ENCODE measurements around the gene OR2T10.
A peak's percentile ranks its signal among the peaks of the same experiment; 100 is the strongest.
"Not testable (repeated sequence)": the region's sequence is repeated elsewhere in the genome, so short reads cannot be mapped to it uniquely, and the experiment has no call there.

The OR2T10 gene

GRCh38 chr1:248597589-248597988, at the start of gene OR2T10:
Gene OR2T10, minus strand, starts transcription at chr1:248597700. Its CDS starts 3,932 bp downstream, at chr1:248593768.
- DNase-seq (ENCODE audit: low read depth), result no peak

- not testable (repeated sequence) for DNase-seq (ENCODE audit: low read depth)
Observed at GRCh38 chr1:248645178-248645577, 47.7 kb upstream of the OR2T10 start, which contains the start of gene OR2T35. Gene OR2T35, minus strand, starts transcription at chr1:248645278. Its CDS starts 6,020 bp downstream, at chr1:248639258.

GRCh38 chr1:248642971-248643651, 45.6 kb upstream of the OR2T10 start:
- not testable (repeated sequence) for DNase-seq (ENCODE audit: low read depth)

- not testable (repeated sequence) for DNase-seq (ENCODE audit: low read depth)
Observed at GRCh38 chr1:248641583-248641982, 44.1 kb upstream of the OR2T10 start.

GRCh38 chr1:248640906-248641305, 43.4 kb upstream of the OR2T10 start:
- DNase-seq (ENCODE audit: low read depth), result not testable (repeated sequence)

GRCh38 chr1:248639652-248640051, 42.2 kb upstream of the OR2T10 start:
- DNase-seq (ENCODE audit: low read depth), result not testable (repeated sequence)

- DNase-seq (ENCODE audit: low read depth), result not testable (repeated sequence)
Observed at GRCh38 chr1:248636612-248637011, 39.1 kb upstream of the OR2T10 start.

- not testable (repeated sequence) for DNase-seq (ENCODE audit: low read depth)
Observed at GRCh38 chr1:248634991-248635390, 37.5 kb upstream of the OR2T10 start, which contains the start of gene OR2T11. Gene OR2T11, minus strand, starts transcription at chr1:248635091. Its CDS starts 7,963 bp downstream, at chr1:248627128.

GRCh38 chr1:248631354-248632008, 34.0 kb upstream of the OR2T10 start:
- DNase-seq (ENCODE audit: low read depth), result no peak

GRCh38 chr1:248630551-248630950, 33.1 kb upstream of the OR2T10 start:
- no peak for DNase-seq (ENCODE audit: low read depth)

GRCh38 chr1:248627971-248628844, 30.7 kb upstream of the OR2T10 start:
- no peak for DNase-seq (ENCODE audit: low read depth)

GRCh38 chr1:248625971-248626370, 28.5 kb upstream of the OR2T10 start:
- no peak for DNase-seq (ENCODE audit: low read depth)

GRCh38 chr1:248625166-248625565, 27.7 kb upstream of the OR2T10 start:
- DNase-seq (ENCODE audit: low read depth), result no peak

GRCh38 chr1:248622570-248623001, 25.1 kb upstream of the OR2T10 start:
- DNase-seq (ENCODE audit: low read depth), result peak; percentile 2

- no peak for DNase-seq (ENCODE audit: low read depth)
Observed at GRCh38 chr1:248621770-248622169, 24.3 kb upstream of the OR2T10 start.

GRCh38 chr1:248618878-248619277, 21.4 kb upstream of the OR2T10 start:
- DNase-seq (ENCODE audit: low read depth), result no peak

GRCh38 chr1:248618119-248618518, 20.6 kb upstream of the OR2T10 start:
- no peak for DNase-seq (ENCODE audit: low read depth)

- no peak for DNase-seq (ENCODE audit: low read depth)
Observed at GRCh38 chr1:248613742-248614141, 16.2 kb upstream of the OR2T10 start.

- no peak for DNase-seq (ENCODE audit: low read depth)
Observed at GRCh38 chr1:248611883-248612414, 14.4 kb upstream of the OR2T10 start.

GRCh38 chr1:248610301-248610700, 12.8 kb upstream of the OR2T10 start:
- no peak for DNase-seq (ENCODE audit: low read depth)

GRCh38 chr1:248599396-248599795, 1.9 kb upstream of the OR2T10 start:
- no peak for DNase-seq (ENCODE audit: low read depth)

- DNase-seq (ENCODE audit: low read depth), result no peak
Observed at GRCh38 chr1:248596615-248597014, 885 bp downstream of the OR2T10 start.
